Pancreas (tissue), 10 donors: Measurements from ENCODE around the gene KDM4C. TPM values are rescaled to one million over a fixed set of nuclear protein-coding genes. Genes with fewer than 3 reads are reported as not detected.

Source experiments
- ATAC-seq, 4 donors: fragments of 200-7000 bp; cut with Tn5 transposase; one replicate each; pipeline versions ENCODE4 v1.8.0 to v1.9.1; 2020; ENCODE audit warnings: mild to moderate bottlenecking in 4 of 4, moderate library complexity in 4 of 4
- DNase-seq, 6 donors: peaks; one replicate each; pipeline ENCODE4 v3.0.0-alpha.2; 2020
- FAIRE-seq: peaks from 2 replicates; lab custom pipeline; 2012; peaks lifted over from hg19 to GRCh38; lab: Jason Lieb, UNC
- H3K27ac ChIP-seq, 4 donors: fragments of 200-600 bp; sonication (generic); 1 replicate in 3 of 4; 2 replicates in 1 of 4; pipeline versions ENCODE4 v1.5.0 to v1.8.0; 2020
- H3K27me3 ChIP-seq, 4 donors: fragments of 200-600 bp; one replicate each; pipeline ENCODE4 v1.8.0; 2021
- H3K36me3 ChIP-seq, 3 donors: fragments of 200-600 bp; sonication (generic) in 1 of 3; one replicate each; pipeline versions ENCODE4 v1.5.0 to v1.8.0; 2020 to 2021
- H3K4me1 ChIP-seq, 3 donors: fragments of 200-600 bp; one replicate each; pipeline ENCODE4 v1.8.0; 2021
- H3K4me3 ChIP-seq, 4 donors: fragments of 200-600 bp; sonication (generic) in 2 of 4; one replicate each; pipeline versions ENCODE4 v1.5.0 to v1.8.0; 2020 to 2021
- H3K9me3 ChIP-seq, 4 donors: fragments of 200-600 bp; one replicate each; pipeline ENCODE4 v1.8.0; 2021
- CTCF ChIP-seq, 4 donors: fragments of 200-600 bp; sonication (generic) in 3 of 4; IDR thresholded peaks; one replicate each; pipeline versions ENCODE4 v1.5.0 to v1.8.0; 2021; ENCODE audit warnings: antibody characterized with exemption in 4 of 4
- whole genome bisulfite sequencing, 2 donors: extraction: QIAGEN DNeasy Blood & Tissue Kit; methylation state at CpG; one replicate each; pipeline ENCODE4 v1.1.7; 2013; 5-methylcytosine and 5-hydroxymethylcytosine counted together
- intact Hi-C, 3 donors: fragments of 100-400 bp; cut with DNase I; formaldehyde crosslinking; loops; one replicate each; pipeline versions ENCODE4 v1.11.1 to v1.14.2; 2022
- polyA plus RNA-seq, 2 donors: library from polyadenylated mRNA; stranded (reverse); fragments of 200-250 nt; gene quantifications; one replicate each; pipeline ENCODE4 v1.2.3, GENCODE V29; 2013
- total RNA-seq, 6 donors: library from RNA; stranded (reverse); fragmentation: NEBNext Ultra II Directional in 4 of 6; extraction: Animal tissue kit (Norgen Biotek cat#: 25700) in 4 of 6; gene quantifications; one replicate each; pipeline versions ENCODE4 v1.2.1 to v1.2.4, GENCODE V29; 2021 to 2023
- donor health status: healthy with polysubstance abuse.
- donor health status: DM: no; HTN: no; CAD: no; lungs with moderate emphysema.
- donor health status: DM: no; HTN: no; CAD: no.
- donor health status: control.
- donor health status: control.
- donor health status: Bipolar disorder and iron deficiency.
- donor health status: DM: yes; HTN: yes; CAD: no.
- donor health status: DM: no; HTN: no; CAD: no.
- donor health status: DM: no; HTN: no; CAD: no.
- donor health status: DM: yes; HTN: yes; CAD: no.

KDM4C gene
- total and polyA plus RNA-seq, 8 donors, result 10.5 to 30.8 (median 19.7) TPM

- Histone ChIP-seq H3K27me3 (no peaks in the 10 kb centered on the region), H3K36me3 (no peaks in the 10 kb centered on the region), H3K4me3 (no peak overlapping the region), H3K4me1 (peaks cover 0 to 10% (median 8%) of the 10 kb centered on the region in 3 donors), H3K27ac (no peak overlapping the region), H3K9me3 (no peaks in the 10 kb centered on the region)
- FAIRE-seq, result no peak
- 60 to 61% methylated on average over 3 of the region's 3 CpGs for WGBS, 2 donors
- DNase-seq, result no peak
- intact Hi-C loops, result no loop called here
- peak in 2 of 4 donors; percentile 24 to 51 for ATAC-seq
- no peak for TF ChIP-seq CTCF (IDR thresholded peaks at IDR 0.05)
Measured at GRCh38 chr9:6911901-6912638, 154.3 kb downstream of the KDM4C start.

DNA sequence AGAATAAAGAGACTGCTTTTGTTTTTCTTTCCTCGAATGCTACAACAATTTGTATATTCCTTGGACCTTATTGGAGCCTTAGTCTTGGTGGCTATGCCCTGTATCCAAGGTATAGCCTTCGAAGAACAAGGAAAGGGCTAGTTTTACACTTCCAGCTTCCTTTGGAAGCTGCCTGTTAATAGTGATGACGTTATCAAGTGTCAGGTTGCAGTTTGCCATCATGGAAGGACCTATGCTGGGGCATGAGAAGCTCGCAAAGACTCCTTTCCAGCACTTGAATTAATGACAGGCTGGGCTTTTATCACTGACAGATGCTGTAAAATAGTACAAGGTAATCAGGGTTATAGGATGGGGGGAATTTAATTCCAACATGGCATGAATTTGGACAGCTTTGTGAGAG, 157.9 kb downstream of the KDM4C start:
- H3K9me3 ChIP-seq, result no peaks in the 10 kb centered on the region
- FAIRE-seq (no peak), DNase-seq (no peak), ATAC-seq (no peak)
- intact Hi-C loops, result no loop called here
- no peaks in the 10 kb centered on the region for H3K27me3 ChIP-seq
- no peak overlapping the region for H3K27ac ChIP-seq
- H3K36me3 ChIP-seq, result no peaks in the 10 kb centered on the region
- no peak overlapping the region for H3K4me3 ChIP-seq
- peaks cover 0 to under 1% (median 0%) of the 10 kb centered on the region in 3 donors for H3K4me1 ChIP-seq
- no peak for TF ChIP-seq CTCF (IDR thresholded peaks at IDR 0.05)
- WGBS, 2 donors, result 84 to 87% methylated on average over 4 of the region's 4 CpGs

DNA sequence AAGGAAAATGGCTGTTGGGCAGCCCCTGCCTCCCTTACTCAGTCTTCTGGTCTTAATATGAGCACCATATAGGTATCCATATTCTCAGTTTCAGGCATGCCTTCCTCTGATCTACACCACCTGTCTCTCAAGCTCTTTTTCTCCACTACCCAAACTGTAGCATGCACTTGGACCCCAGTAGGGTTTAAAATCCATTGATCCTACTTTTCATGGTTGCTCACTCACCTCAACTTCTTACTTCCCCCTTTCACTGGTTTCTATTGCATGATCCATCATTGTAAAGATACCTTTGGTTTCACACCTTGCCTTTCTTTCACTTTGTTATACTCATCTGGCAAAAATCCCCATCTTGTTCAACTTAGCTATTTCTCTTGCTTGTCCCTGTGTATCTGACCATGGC, 159.4 kb downstream of the KDM4C start:
- no peak for FAIRE-seq
- Histone ChIP-seq H3K27ac (no peak overlapping the region), H3K36me3 (no peaks in the 10 kb centered on the region), H3K9me3 (no peaks in the 10 kb centered on the region), H3K4me1 (no peaks in the 10 kb centered on the region), H3K4me3 (no peak overlapping the region), H3K27me3 (no peaks in the 10 kb centered on the region)
- no peak for DNase-seq
- ATAC-seq, result no peak
- no peak for TF ChIP-seq CTCF (IDR thresholded peaks at IDR 0.05)
- intact Hi-C loops, result no loop called here

DNA sequence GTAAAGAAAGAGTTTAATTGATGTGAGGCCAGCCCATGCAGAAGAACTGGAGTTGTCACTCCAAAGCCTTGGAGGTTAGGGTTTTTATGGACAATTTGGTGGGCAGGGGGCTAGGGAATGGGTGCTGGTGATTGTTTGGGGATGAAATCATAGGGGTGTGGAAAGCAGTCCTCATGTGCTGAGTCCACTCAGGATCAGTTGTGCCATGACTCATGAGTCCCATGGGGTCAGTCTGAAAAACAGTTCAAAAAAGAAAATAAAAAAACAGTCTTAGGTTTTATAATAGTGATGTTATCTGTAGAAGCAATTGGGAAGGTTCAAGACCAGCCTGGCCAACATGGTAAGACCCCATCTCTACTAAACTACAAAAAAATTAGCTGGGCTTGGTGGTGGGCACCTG, 162.3 kb downstream of the KDM4C start:
- no peak for FAIRE-seq
- no peak overlapping the region for H3K4me3 ChIP-seq

More for the DNA sequence above, 162.3 kb downstream of the KDM4C start:
- Histone ChIP-seq H3K4me1 (peaks cover 0 to 2% (median 0%) of the 10 kb centered on the region in 3 donors), H3K9me3 (no peaks in the 10 kb centered on the region), H3K36me3 (no peaks in the 10 kb centered on the region), H3K27ac (no peak overlapping the region), H3K27me3 (no peaks in the 10 kb centered on the region)
- DNase-seq (no peak), ATAC-seq (no peak)
- no peak for TF ChIP-seq CTCF (IDR thresholded peaks at IDR 0.05)
- intact Hi-C loops, result no loop called here
